Myometrial cell (primary cell): Measurements from ENCODE around the gene MLX. TPM values are rescaled to one million over a fixed set of nuclear protein-coding genes. Genes with fewer than 3 reads are reported as not detected.

Experiments used
- total RNA-seq: library from RNA; depleted of rRNA; stranded (reverse); fragments of >200 nt; gene quantifications from 2 replicates; pipeline ENCODE4 v1.2.3, GENCODE V29; 2015

MLX gene
- 38.6 and 61.4 TPM in 2 replicates for total RNA-seq

DNA sequence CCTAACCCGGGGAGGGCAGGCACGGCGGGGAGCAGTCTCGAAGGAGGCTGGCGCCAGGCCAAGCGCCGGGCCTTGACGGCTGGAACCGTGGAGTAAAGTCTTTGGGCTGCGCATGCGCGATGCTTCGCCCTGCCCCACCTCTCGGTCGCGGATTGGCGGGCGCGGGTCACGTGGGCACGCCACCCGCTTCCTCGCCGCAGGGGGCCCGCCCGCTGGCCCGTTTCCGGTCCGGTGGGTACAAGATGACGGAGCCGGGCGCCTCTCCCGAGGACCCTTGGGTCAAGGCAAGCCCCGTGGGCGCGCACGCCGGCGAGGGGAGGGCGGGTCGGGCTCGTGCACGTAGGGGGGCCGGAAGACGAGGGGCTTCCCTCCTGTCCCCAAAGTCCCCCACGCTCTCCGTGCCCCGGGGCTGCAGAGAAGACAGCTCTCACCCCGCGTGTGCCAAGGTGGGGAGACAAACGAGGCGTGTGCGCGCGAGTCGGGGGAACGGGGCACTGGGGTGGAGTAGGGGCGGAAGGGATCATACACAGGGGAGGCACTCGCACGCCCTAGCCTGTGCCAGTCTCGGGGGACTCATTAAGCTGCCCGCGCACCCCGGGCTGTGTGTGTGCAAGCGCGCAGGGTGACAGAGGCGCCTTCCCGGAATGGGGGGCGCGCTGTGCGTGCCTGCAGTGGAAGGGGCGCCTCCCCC is at the start of gene MLX:
Gene MLX (plus strand): TSS at position 218 of the 691 bp plus-strand sequence. CDS start 25 bp downstream, at position 243.

DNA sequence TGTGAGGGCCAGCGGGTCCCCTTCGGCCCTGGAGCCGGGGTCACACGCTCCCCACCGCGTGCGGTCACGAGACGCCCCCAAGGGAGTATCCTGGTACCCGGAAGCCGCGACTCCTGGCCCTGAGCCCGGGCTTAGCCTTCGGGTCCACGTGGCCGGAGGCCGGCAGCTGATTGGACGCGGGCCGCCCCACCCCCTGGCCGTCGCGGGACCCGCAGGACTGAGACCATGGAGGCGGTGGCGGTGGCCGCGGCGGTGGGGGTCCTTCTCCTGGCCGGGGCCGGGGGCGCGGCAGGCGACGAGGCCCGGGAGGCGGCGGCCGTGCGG is 30.9 kb upstream of the MLX start, which contains the start of gene NAGLU:
Gene NAGLU (plus strand): TSS at position 194 of the 324 bp plus-strand sequence. CDS start 32 bp downstream, at position 226.

DNA sequence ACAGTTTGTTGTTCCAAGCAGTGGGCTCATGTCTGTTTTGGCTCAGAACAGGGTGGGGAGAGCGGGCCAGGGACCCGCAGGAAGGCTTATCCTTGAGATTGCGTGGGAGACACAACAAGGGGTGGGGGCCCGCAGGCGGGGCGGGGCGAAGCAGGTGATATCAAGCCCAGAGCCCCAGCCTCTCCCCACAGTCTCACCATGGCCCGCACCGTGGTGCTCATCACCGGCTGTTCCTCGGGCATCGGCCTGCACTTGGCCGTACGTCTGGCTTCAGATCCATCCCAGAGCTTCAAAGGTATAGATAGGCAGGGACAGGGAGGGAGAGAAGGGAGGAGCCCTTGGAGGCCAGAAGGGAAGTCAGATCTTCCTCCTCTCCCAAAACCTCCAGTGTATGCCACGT is 14.2 kb upstream of the MLX start, which contains the start of gene HSD17B1:
Gene HSD17B1 (plus strand): TSS at position 188 of the 400 bp plus-strand sequence. CDS start 11 bp downstream, at position 199.

GRCh38 chr17:42561897-42562387 is 5.0 kb upstream of the MLX start, which contains the start of gene COASY:
COASY (plus strand) TSS chr17:42562148; CDS start chr17:42562623, 475 bp downstream.

GRCh38 chr17:42577532-42578281 is 10.8 kb downstream of the MLX start, which contains the start of gene PSMC3IP:
PSMC3IP (minus strand) TSS chr17:42577729; CDS start chr17:42577686, 43 bp downstream.

GRCh38 chr17:42609182-42609813 is 42.4 kb downstream of the MLX start, which contains the start of the genes RETREG3 and TUBG1:
RETREG3 (minus strand) TSS chr17:42609374; CDS start chr17:42609324, 50 bp downstream.
TUBG1 (plus strand) TSS chr17:42609683; CDS start chr17:42609738, 55 bp downstream.

Other genes starting within 250 kb of the MLX start
- gene STAT3, start 178.7 kb upstream of the MLX start, total RNA-seq: 62.3 and 75.7 TPM in 2 replicates
- gene CAVIN1, start 143.8 kb upstream of the MLX start, total RNA-seq: 810 and 847 TPM in 2 replicates
- gene ATP6V0A1, start 108.2 kb upstream of the MLX start, total RNA-seq: 21.3 and 25.7 TPM in 2 replicates
- gene NAGLU, start 30.9 kb upstream of the MLX start, total RNA-seq: 49.1 and 52.2 TPM in 2 replicates
- 1.4 and 4.6 TPM in 2 replicates for gene HSD17B1, start 14.2 kb upstream of the MLX start, total RNA-seq
- gene COASY, start 5.0 kb upstream of the MLX start, total RNA-seq: 36.5 and 57.4 TPM in 2 replicates
- gene PSMC3IP, start 10.6 kb downstream of the MLX start, total RNA-seq: 8.0 and 9.2 TPM in 2 replicates
- gene RETREG3, start 42.3 kb downstream of the MLX start, total RNA-seq: 46.4 and 89.4 TPM in 2 replicates
- gene TUBG1, start 42.6 kb downstream of the MLX start, total RNA-seq: 87.6 and 110 TPM in 2 replicates
- gene TUBG2, start 92.2 kb downstream of the MLX start, total RNA-seq: 10.4 and 13.8 TPM in 2 replicates
- gene PLEKHH3, start 109.9 kb downstream of the MLX start, total RNA-seq: 20.5 and 27.8 TPM in 2 replicates
- 22.2 and 27.1 TPM in 2 replicates for gene CCR10, start 114.7 kb downstream of the MLX start, total RNA-seq
- gene CNTNAP1, start 115.4 kb downstream of the MLX start, total RNA-seq: 32.8 and 36.9 TPM in 2 replicates
- 9.6 and 12.7 TPM in 2 replicates for gene EZH1, start 177.9 kb downstream of the MLX start, total RNA-seq
- gene RAMP2, start 194.1 kb downstream of the MLX start, total RNA-seq: 1.9 and 5.5 TPM in 2 replicates
- 128 and 142 TPM in 2 replicates for gene VPS25, start 206.3 kb downstream of the MLX start, total RNA-seq
- 12.7 and 13.6 TPM in 2 replicates for gene WNK4, start 213.5 kb downstream of the MLX start, total RNA-seq
- gene COA3, start 231.6 kb downstream of the MLX start, total RNA-seq: 60.8 and 72.4 TPM in 2 replicates
- 0.58 TPM in 1 of 2 replicates, not detected in the other for gene CNTD1, start 231.8 kb downstream of the MLX start, total RNA-seq